T-helper 2 cell treated with Interferon-gamma antibody and Interleukin-4, amounts not matched to agents 5 μg/mL and 100 μg/mL, for 36 hours (primary cell): Measurements from ENCODE around the gene CCNY.

ENCODE experiments used
- DNase-seq: peaks from one replicate; pipeline ENCODE4 v3.0.0; 2021; ENCODE audit warnings: low spot score
- H3K27ac Mint-ChIP-seq: one replicate; pipeline ENCODE4 v1.8.0; 2021; ENCODE audit warnings: mild to moderate bottlenecking, mixed read lengths
- H3K27me3 Mint-ChIP-seq: one replicate; pipeline ENCODE4 v1.8.0; 2021; ENCODE audit warnings: low read depth, mixed read lengths
- H3K36me3 Mint-ChIP-seq: one replicate; pipeline ENCODE4 v1.8.0; 2021; ENCODE audit warnings: low read depth, mixed read lengths
- H3K4me1 Mint-ChIP-seq: one replicate; pipeline ENCODE4 v1.8.0; 2021; ENCODE audit warnings: low read depth, mixed read lengths
- H3K4me3 Mint-ChIP-seq: one replicate; pipeline ENCODE4 v1.8.0; 2022; ENCODE audit warnings: mild to moderate bottlenecking, moderate library complexity, mixed read lengths
- H3K9me3 Mint-ChIP-seq: one replicate; pipeline ENCODE4 v1.8.0; 2021; ENCODE audit warnings: mixed read lengths

Gene CCNY

DNA sequence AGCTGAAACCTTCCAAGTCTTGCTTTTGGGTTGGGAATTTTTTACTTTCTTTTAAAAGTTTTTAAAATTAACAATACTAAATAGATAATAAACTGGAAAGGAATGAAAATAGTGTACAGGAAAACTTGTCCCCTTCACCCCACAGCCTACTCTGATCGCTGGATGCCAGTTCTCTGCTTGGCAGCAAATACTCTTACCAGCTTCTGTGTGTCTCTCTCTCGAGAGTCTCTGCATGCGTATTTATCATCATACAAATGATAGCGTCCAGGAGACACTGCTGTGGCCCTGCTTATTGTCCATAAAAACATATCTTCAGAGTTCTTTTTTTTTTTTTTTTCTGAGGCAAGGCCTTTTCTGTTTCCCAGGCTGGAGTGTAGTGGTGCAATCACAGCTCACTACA, 101.5 kb downstream of the CCNY start:
- H3K27me3 Mint-ChIP-seq: no peaks in the 10 kb centered on the region
- H3K4me1 Mint-ChIP-seq: peaks cover 30% of the 10 kb centered on the region
- no peak for DNase-seq
- H3K9me3 Mint-ChIP-seq: peaks cover 41% of the 10 kb centered on the region
- no peak overlapping the region for H3K27ac Mint-ChIP-seq
- no peak overlapping the region for H3K4me3 Mint-ChIP-seq
- peaks cover 49% of the 10 kb centered on the region for H3K36me3 Mint-ChIP-seq

DNA sequence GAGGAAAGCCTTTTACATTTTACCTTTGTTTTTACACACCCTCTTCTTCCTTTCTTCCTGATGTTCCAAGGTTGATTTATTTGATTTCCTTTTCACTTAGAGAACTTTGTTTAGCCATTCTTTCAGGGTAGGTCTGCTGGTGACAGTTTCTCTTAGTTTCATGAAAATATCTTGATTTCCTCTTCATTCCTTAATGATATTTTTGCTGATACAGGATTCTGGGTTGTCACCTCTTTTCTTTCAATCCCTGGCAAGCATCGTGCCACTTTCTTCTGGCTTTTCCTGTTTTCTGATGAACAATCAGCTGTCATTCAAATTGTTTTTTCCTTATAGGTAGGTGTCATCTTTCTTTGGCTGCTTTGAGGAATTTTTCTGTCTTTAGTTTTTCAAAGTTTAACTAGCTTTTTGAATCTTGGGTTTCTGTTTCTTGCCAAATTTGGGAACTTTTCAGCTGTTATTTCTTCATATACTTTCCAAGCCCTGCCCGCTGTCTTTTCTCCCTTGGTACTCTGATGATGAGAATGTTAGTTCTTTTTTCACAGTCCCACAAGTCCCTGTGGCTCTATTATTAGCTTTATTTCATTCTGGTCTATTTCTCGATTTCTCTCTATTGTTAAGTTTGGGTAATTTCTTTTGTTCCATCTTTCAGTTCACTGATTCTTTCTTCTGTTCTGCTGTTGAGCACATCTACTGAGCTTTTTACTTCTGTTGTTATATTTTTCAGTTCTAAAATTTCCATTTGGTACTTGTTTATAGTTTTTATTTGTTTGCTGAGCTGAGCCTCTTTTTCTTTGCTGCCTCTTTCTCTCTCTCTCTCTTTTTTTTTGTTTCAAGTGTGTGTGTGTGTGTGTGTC, 102.6 kb downstream of the CCNY start:
- Mint-ChIP-seq H3K36me3 (peaks cover 56% of the 10 kb centered on the region), H3K4me1 (peaks cover 28% of the 10 kb centered on the region), H3K9me3 (peaks cover 50% of the 10 kb centered on the region), H3K27ac (no peak overlapping the region), H3K27me3 (no peaks in the 10 kb centered on the region), H3K4me3 (no peak overlapping the region)
- DNase-seq: no peak

- Mint-ChIP-seq H3K36me3 (peaks cover 58% of the 10 kb centered on the region), H3K9me3 (peaks cover 57% of the 10 kb centered on the region), H3K27ac (no peak overlapping the region), H3K4me1 (peaks cover 20% of the 10 kb centered on the region), H3K4me3 (no peak overlapping the region), H3K27me3 (no peaks in the 10 kb centered on the region)
- no peak for DNase-seq
These were observed 103.7 kb downstream of the CCNY start for GRCh38 chr10:35440016-35440415.

GRCh38 chr10:35442028-35442427, 105.7 kb downstream of the CCNY start:
- Mint-ChIP-seq H3K36me3 (peaks cover 57% of the 10 kb centered on the region), H3K4me1 (peaks cover 30% of the 10 kb centered on the region), H3K9me3 (peaks cover 67% of the 10 kb centered on the region), H3K27me3 (no peaks in the 10 kb centered on the region), H3K4me3 (no peak overlapping the region), H3K27ac (peak overlapping the region; percentile 51)
- DNase-seq: no peak

DNA sequence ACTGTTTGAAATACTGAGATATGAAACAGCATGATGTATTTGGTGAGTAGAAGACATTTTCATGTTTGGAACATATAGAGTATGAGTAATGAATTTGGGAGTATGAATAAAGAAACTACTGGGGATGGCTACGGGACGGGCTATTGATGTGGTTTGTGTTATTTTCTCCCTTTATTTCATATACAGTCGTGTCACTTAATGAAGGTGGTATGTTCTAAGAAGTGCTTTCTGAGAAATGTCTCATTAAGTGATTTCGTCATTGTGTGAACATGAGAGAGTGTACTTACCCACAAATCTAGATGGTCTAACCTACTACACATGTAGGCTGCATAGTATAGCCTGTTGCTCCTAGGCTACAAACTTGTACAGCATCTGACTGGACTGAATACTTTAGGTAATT, 106.3 kb downstream of the CCNY start:
- Mint-ChIP-seq H3K4me3 (no peak overlapping the region), H3K27ac (peak overlapping the region; percentile 51), H3K36me3 (peaks cover 54% of the 10 kb centered on the region), H3K27me3 (no peaks in the 10 kb centered on the region), H3K4me1 (peaks cover 34% of the 10 kb centered on the region), H3K9me3 (peaks cover 67% of the 10 kb centered on the region)
- DNase-seq: no peak

- Mint-ChIP-seq H3K27ac (no peak overlapping the region), H3K4me3 (no peak overlapping the region), H3K4me1 (peaks cover 46% of the 10 kb centered on the region), H3K36me3 (peaks cover 52% of the 10 kb centered on the region), H3K9me3 (peaks cover 62% of the 10 kb centered on the region), H3K27me3 (no peaks in the 10 kb centered on the region)
- no peak for DNase-seq
These were observed 107.5 kb downstream of the CCNY start for GRCh38 chr10:35443858-35444257.

DNA sequence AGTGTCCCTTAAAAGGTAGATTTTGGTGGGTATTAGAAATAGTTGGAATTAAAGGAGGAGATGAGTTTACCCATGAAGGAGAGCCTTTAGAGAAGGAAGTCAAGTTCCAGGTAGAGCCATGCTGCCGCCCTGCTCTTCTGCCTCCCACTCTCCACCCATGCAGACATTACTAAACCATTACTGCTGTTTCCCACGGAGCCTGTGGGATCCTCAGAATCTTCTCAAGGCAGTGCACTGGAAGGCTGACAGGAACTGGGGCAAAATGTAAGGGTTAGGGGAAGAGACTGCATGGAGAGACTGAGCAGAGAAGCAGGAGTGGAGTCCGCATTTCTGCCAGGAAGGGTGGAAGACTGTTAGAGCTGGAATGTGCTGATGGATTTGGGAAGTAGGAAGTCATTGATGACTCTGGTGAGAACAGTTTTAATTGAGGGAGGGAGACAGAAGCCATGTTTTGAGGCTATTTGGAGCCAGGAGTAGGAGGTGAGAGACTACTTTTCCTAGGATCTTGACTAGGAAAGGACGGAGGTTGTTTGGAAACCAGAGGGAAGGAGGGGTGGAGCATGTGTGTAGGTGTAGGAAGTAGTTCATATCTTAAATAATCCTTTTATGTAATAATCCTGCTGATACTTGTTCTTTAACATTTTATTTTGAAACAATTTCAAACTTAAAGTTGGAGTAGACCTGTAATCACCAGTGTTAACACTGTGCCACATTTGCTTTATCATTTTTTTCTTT, 109.0 kb downstream of the CCNY start:
- no peak overlapping the region for H3K4me3 Mint-ChIP-seq
- H3K27ac Mint-ChIP-seq: peak overlapping the region; percentile 64
- peaks cover 60% of the 10 kb centered on the region for H3K4me1 Mint-ChIP-seq
- no peaks in the 10 kb centered on the region for H3K27me3 Mint-ChIP-seq
- peaks cover 45% of the 10 kb centered on the region for H3K36me3 Mint-ChIP-seq
- peaks cover 53% of the 10 kb centered on the region for H3K9me3 Mint-ChIP-seq
- no peak for DNase-seq

DNA sequence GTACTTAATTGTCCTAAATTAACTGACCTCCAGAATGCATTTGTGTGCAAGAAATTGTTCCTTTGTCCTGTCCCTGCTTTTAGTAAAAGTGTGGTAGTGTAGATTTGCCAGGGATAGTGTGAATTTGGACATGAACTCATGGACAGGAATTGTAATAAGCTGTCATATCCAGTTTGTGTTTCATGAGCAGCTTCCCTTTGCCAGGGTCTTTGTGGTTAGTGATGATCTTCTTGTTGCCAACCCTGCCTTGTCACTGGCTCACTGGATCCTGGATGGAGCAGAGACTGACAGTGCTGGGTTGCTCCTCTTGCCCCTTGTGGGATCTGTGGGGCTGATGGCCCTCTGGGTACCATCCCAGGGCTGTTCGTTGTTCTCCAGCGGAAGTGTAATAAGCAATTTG, 110.1 kb downstream of the CCNY start:
- DNase-seq: no peak

GRCh38 chr10:35447693-35448407, 111.5 kb downstream of the CCNY start:
- Mint-ChIP-seq H3K4me3 (peak overlapping the region; percentile 81), H3K27me3 (no peaks in the 10 kb centered on the region), H3K27ac (peak overlapping the region; percentile 89), H3K36me3 (peaks cover 26% of the 10 kb centered on the region), H3K9me3 (peaks cover 29% of the 10 kb centered on the region), H3K4me1 (peaks cover 51% of the 10 kb centered on the region)
- peak; percentile 33 for DNase-seq

More for the DNA sequence above, 110.1 kb downstream of the CCNY start:
- H3K27ac Mint-ChIP-seq: no peak overlapping the region
- H3K4me3 Mint-ChIP-seq: no peak overlapping the region
- peaks cover 35% of the 10 kb centered on the region for H3K36me3 Mint-ChIP-seq
- peaks cover 62% of the 10 kb centered on the region for H3K4me1 Mint-ChIP-seq
- H3K27me3 Mint-ChIP-seq: no peaks in the 10 kb centered on the region
- H3K9me3 Mint-ChIP-seq: peaks cover 42% of the 10 kb centered on the region

- H3K36me3 Mint-ChIP-seq: peaks cover 21% of the 10 kb centered on the region
- peak overlapping the region; percentile 89 for H3K27ac Mint-ChIP-seq
- DNase-seq: no peak
- peaks cover 21% of the 10 kb centered on the region for H3K9me3 Mint-ChIP-seq
- H3K4me3 Mint-ChIP-seq: peak overlapping the region; percentile 81
- no peaks in the 10 kb centered on the region for H3K27me3 Mint-ChIP-seq
- peaks cover 50% of the 10 kb centered on the region for H3K4me1 Mint-ChIP-seq
These were observed 112.7 kb downstream of the CCNY start for GRCh38 chr10:35448687-35449662.

GRCh38 chr10:35449944-35450343, 113.6 kb downstream of the CCNY start:
- peaks cover 15% of the 10 kb centered on the region for H3K9me3 Mint-ChIP-seq
- H3K27ac Mint-ChIP-seq: peak overlapping the region; percentile 64
- peak overlapping the region; percentile 12 for H3K4me3 Mint-ChIP-seq
- H3K36me3 Mint-ChIP-seq: peaks cover 18% of the 10 kb centered on the region
- no peaks in the 10 kb centered on the region for H3K27me3 Mint-ChIP-seq
- DNase-seq: no peak
- peaks cover 50% of the 10 kb centered on the region for H3K4me1 Mint-ChIP-seq

DNA sequence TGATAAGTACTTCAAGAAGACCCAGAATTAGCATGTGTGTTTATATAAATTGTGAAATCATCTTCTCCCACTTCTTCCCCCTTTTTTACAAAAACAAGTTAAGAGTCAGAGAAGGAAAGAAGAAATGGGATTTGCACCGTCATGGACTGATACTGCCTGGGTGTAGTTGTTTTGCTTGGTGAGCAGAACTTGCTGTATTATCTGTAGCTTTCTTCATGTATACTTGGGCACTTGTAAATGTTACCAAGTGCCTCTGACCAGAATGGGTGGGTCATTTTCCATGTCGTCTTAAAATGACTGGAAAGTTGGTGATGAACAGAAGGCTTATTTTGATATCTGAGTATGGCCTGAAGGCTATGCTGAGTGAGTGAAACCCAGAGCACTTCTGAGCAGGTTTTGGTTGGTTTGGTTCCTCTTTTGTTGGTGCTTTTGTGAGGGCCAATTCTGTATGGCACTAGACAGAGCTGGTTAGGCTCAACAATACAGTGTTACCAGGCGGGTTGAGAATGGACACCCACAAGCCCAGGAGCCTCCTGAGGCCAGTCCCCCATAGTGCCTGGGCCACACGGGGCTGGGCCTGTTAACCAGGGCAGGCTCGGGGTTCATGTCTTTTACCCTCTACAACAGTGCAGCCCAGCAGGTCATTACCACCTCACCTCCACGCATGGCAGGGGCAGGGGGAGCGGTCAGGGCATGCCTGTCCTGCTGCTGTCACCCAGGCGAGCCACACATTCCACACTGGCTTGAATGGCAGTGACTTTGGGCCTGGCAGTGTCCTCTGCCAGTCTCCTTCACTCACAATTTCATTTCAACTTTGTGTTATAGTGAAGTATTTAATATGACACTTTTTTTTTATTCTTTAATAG, 115.1 kb downstream of the CCNY start:
- no peak for DNase-seq
- Mint-ChIP-seq H3K27ac (no peak overlapping the region), H3K9me3 (peaks cover 3% of the 10 kb centered on the region)

More for the DNA sequence above, 115.1 kb downstream of the CCNY start:
- H3K36me3 Mint-ChIP-seq: peaks cover 10% of the 10 kb centered on the region
- H3K4me3 Mint-ChIP-seq: no peak overlapping the region
- H3K27me3 Mint-ChIP-seq: no peaks in the 10 kb centered on the region
- peaks cover 49% of the 10 kb centered on the region for H3K4me1 Mint-ChIP-seq
